OCI-LY1 (cell line): ENCODE results near the gene MARCHF9.
"Not testable (repeated sequence)": the region's sequence is repeated elsewhere in the genome, so short reads cannot be mapped to it uniquely, and the experiment has no call there.

ENCODE experiments used
- CTCF ChIP-seq: fragments of 200-600 bp; sonication (generic), shearing (Covaris generic); IDR thresholded peaks from 2 replicates; pipeline ENCODE4 v1.5.1; 2017; ENCODE audit warnings: mild to moderate bottlenecking, antibody characterized with exemption, low read length, moderate library complexity, mixed read lengths
- EZH2 ChIP-seq: fragments of 200-600 bp; sonication (generic), shearing (Covaris generic); IDR thresholded peaks from 2 replicates; pipeline ENCODE4 v1.8.0; 2017; ENCODE audit warnings: borderline replicate concordance, mixed run types, mild to moderate bottlenecking, antibody characterized with exemption, low read length, moderate library complexity, mixed read lengths

- not testable (repeated sequence) for TF ChIP-seq CTCF, EZH2
Measured at GRCh38 chr12:57774634-57775033, 19.7 kb downstream of the MARCHF9 start.
